ENCODE data around the gene SLC8B1. TPM values are rescaled to one million over a fixed set of nuclear protein-coding genes. Genes with fewer than 3 reads are reported as not detected.

Gene SLC8B1
- 22.8 and 43.8 TPM in 2 replicates for total RNA-seq

DNA sequence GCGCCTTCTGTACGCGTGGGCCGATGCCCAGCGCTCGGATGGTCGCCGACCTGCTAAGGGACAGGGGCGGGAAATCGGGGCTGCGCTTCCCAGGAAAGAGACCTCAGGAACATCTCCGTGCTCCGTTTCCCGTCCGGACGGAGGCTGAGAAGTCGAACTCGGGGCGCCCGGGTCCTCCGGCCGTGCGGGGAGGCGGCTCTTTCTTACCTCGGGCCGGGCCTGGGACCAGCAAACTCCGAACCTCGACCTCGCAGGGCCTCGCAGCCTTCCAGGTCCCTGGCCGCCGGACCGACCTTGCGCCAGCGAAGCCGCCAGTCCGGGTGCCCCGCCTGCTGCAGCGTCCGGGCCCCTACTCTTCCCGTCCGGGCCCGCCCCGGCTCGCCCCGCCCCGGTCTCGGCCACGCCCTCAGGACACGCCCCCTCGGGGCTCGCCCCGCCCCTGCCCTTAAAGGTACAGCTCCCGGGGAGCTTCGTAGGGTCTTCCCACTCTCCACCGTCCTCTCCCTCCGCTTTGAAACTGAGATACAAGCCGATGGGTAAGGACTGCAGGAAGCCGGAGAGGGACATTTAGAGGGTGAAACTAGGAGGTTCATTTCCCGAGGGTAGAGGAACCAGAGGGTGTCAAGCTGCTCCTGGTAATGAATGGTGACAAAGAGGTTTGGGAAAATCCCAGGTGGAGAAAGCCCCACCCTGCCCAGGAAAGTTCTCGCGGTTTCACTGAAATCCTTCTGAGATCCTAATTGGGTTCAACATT is at the start of gene SLC8B1:
Gene SLC8B1, minus strand, starts transcription at position 324 of the 754 bp plus-strand sequence. CDS start 2,231 bp downstream, outside the sequence.
- DNase-seq (ENCODE audit: low read depth), result peak; percentile 56

DNA sequence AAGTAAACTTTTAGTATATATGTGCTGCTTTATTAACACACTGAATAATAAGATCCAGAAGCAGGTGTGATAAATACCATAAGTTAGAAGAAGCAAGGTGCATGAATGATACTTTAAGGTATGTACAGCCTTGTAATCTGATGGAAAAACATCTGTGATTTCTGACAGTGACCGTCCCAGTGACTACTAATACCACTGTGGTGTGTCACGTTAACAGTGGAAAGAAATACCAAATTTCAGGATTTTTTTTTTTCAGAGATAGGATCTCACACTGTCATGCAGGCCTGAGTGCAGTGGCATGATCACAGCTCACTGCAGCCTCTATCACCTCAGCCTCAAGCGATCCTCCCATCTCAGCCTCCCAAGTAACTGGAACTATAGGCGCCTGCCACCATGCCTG is 47.3 kb upstream of the SLC8B1 start:
- no peak for DNase-seq (ENCODE audit: low read depth)

GRCh38 chr12:113381220-113381619 is 46.3 kb upstream of the SLC8B1 start:
- no peak for DNase-seq (ENCODE audit: low read depth)

- no peak for DNase-seq (ENCODE audit: low read depth)
These were observed 43.4 kb upstream of the SLC8B1 start for GRCh38 chr12:113378291-113378690.

GRCh38 chr12:113374823-113375428 is 40.0 kb upstream of the SLC8B1 start:
- DNase-seq (ENCODE audit: low read depth), result no peak

DNA sequence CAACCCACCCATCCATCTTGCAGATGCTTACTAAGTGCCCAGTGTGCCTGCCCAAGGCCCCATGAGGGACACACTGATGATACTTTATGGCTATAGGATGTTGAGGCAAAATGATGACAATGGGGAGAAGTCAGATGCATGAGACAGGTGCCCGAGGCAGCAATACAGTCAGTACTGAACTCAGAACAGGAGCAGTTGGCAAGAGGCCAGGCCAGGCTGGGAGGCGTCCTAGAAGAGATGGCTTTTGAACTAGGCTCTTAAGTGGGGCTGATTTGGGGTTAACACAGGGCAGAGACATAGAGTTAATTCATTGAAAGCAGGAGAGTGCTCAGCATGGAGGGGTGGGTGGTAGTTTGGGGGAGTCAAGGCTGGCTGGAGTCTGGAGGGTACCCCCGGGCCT is 39.1 kb upstream of the SLC8B1 start:
- no peak for DNase-seq (ENCODE audit: low read depth)

GRCh38 chr12:113373440-113373839 is 38.5 kb upstream of the SLC8B1 start:
- DNase-seq (ENCODE audit: low read depth), result no peak

- DNase-seq (ENCODE audit: low read depth), result no peak
These were observed 37.5 kb upstream of the SLC8B1 start for GRCh38 chr12:113372371-113372770.

- DNase-seq (ENCODE audit: low read depth), result no peak
These were observed 36.9 kb upstream of the SLC8B1 start for GRCh38 chr12:113371808-113372207.

DNA sequence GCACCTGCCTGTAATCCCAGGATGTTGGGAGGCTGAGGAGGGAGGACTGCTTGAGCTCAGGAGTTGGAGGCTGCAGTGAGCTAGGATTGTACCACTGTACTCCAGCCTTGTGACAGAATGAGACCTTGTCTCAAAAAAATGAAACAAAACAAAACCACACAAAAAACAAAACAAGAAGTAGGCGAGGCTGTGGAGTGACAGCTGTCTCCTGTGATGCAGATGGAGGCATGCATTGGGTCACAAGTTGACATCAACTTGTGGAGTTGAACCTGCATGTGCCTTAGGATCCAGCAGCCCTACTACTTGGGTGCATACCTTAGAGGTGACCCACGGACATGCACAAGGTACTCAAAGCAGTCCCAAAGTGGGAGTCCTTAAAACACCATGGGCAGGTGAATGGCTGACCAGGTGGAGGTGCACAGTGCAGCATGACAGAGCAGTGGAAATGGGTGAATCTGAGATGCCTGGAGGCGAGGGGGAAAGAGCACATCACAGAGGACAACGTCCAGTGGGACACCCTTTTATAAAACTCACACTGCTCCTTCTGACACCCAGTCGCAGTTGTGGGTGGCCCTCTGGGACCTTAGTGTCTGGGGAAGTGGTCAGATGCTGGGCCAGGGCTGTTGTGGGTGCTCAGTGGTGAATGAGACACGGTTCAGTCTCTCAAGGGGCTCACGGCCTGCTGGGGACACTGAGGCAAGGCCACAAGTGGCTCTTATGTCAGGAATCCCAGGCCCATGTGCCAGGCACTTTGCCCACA is 36.2 kb upstream of the SLC8B1 start:
- no peak for DNase-seq (ENCODE audit: low read depth)

GRCh38 chr12:113369391-113369985 is 34.6 kb upstream of the SLC8B1 start:
- no peak for DNase-seq (ENCODE audit: low read depth)

GRCh38 chr12:113368331-113368730 is 33.4 kb upstream of the SLC8B1 start:
- no peak for DNase-seq (ENCODE audit: low read depth)

- DNase-seq (ENCODE audit: low read depth), result no peak
These were observed 31.9 kb upstream of the SLC8B1 start for GRCh38 chr12:113366827-113367226.

DNA sequence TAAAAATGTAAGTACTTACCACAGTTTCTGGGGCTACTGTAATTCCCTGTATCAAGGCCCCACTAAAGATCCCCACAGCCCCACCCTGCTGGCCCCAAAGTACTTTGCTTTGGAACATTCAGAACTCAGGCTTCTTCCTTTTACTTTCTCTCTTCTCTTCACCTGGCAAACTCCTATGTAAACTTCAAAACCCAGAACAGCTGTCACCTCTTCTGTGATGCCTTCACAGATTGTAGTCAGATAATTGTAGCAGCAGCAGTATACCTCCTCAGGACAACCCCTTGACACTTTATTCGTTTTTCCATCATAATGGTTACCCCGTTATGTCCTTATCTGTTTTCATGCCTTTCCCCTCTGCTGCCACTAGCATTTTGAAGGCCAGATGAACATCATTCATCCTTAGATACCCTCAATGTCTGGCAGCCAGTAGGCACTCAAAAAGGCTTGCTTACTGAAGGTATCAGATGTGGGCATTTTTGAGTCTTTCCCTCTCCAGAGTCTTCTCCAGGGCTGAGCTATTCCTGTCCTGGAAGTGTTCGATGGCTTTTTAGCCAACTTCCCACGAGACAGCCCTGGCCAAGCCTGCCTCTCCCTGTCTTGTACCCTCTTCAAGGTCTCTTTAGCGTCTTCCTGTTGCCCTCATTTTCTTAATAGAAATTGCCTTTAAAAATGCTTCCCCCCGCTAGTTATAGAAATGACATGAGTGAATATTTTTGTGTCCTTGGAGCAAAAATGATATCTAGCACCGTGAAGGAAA is 30.9 kb upstream of the SLC8B1 start:
- no peak for DNase-seq (ENCODE audit: low read depth)

DNA sequence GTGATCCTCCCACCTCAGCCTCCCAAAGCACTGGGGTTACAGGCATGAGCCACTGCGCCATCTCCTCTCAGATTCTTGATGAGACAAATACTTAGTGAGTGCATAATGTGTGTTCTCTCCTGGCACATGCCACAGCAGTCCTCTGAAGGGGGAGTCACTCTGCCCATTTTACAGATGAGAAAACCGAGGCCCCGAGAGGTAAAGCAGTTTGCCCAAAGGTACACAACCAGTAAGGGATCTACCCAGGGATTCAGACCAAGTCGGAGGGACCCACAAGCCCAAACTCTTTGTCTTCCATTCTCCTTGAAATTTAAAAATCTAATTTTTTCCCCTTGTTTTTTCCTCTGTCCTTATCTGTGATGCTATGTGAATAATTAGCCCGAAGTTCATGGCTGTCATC is 29.8 kb upstream of the SLC8B1 start:
- no peak for DNase-seq (ENCODE audit: low read depth)

GRCh38 chr12:113361574-113362370 is 26.9 kb upstream of the SLC8B1 start:
- no peak for DNase-seq (ENCODE audit: low read depth)

DNA sequence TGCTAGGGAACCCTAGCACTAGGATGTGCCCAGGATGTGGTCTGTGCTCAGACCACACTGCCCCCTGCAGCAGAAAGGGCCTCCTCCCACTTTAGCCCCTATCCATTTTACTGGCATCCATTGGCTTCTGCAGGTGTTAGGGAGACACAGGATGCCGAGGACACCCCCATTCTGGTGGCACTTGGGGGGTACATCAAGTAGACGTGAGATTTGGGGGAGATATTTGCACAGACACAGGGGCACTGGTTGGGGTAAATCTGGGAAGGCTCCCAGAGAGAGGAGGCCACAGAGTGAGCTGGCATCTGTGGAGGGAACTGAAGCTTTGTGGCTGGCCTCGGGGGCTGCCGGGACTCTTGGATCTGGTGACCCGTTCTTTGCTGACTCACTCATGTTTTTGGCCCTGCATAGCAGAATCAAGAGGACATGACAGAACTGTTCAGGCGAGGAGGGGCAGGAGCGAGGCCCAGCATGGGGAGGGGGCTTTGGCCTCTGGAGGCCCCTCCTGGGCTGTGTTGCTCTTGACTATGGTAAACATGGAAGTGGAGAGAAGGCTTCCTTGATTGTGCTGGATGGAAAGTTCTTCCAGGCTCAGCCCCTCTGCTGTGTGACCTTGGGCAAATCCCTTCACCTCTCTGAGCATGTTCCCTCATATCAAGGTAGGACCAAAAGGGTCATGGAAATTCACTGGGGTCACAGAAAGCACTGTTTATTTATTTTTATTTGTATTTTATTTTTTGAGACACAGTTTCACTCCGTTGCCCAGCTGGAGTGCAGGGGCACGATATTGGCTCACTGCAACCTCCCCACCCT is 25.2 kb upstream of the SLC8B1 start:
- DNase-seq (ENCODE audit: low read depth), result no peak

GRCh38 chr12:113359133-113359938 is 24.4 kb upstream of the SLC8B1 start:
- no peak for DNase-seq (ENCODE audit: low read depth)

Measured in renal cortical epithelial cell (primary cell).